GM19193 (cell line): ENCODE results near the gene MACROD1.

Experiments
- POLR2A ChIP-seq: IDR thresholded peaks from 4 replicates; pipeline ENCODE4 v1.6.1; 2011; ENCODE audit not compliant: insufficient read depth, insufficient read length; ENCODE audit errors: extremely low read depth

Gene MACROD1

GRCh38 chr11:63961608-63962412 is 204.1 kb downstream of the MACROD1 start:
- TF ChIP-seq POLR2A = no peak

- TF ChIP-seq POLR2A = no peak
Observed at GRCh38 chr11:63958008-63958407, 207.9 kb downstream of the MACROD1 start.

GRCh38 chr11:63952570-63952969 is 213.3 kb downstream of the MACROD1 start:
- no peak for TF ChIP-seq POLR2A

- TF ChIP-seq POLR2A = no peak
Observed at GRCh38 chr11:63951779-63952536, 214.0 kb downstream of the MACROD1 start.
